PC-3 (cell line): ENCODE results near the gene PVALEF. TPM values are rescaled to one million over a fixed set of nuclear protein-coding genes. Genes with fewer than 3 reads are reported as not detected.

Source experiments
- ATAC-seq: fragments of 200-7000 bp; cut with Tn5 transposase; 2 replicates; pipeline ENCODE4 v1.9.1; 2020; ENCODE audit warnings: mild to moderate bottlenecking, moderate library complexity
- BruUV-seq: library from RNA; stranded (reverse); fragments of 400-500 nt; replicated peaks from 2 replicates; lab custom pipeline; 2021; lab: Mats Ljungman, UMichigan
- CTCF ChIA-PET: fragments of 300-600 bp; sonication (Branson Sonifier 250); formaldehyde crosslinking; loops from one replicate; lab custom pipeline; 2022; ENCODE audit warnings: antibody characterized with exemption; lab: Charles Lee
- POLR2A ChIA-PET: fragments of 300-600 bp; sonication (Branson Sonifier 250); formaldehyde crosslinking; loops from one replicate; lab custom pipeline; 2022; ENCODE audit warnings: antibody characterized with exemption; ENCODE audit not compliant: unreplicated experiment; lab: Charles Lee
- DNase-seq: peaks from one replicate; pipeline ENCODE4 v3.0.0-alpha.2; 2015
- H2AFZ ChIP-seq: fragments of 300-600 bp; sonication (generic); 2 replicates; pipeline ENCODE4 v1.6.0; 2016; ENCODE audit warnings: antibody characterized with exemption, low read length
- H3F3A ChIP-seq: fragments of 300-600 bp; sonication (generic); one replicate; pipeline ENCODE4 v1.6.0; 2017; ENCODE audit warnings: antibody characterized with exemption, low read length, control low read depth, mild to moderate bottlenecking; ENCODE audit not compliant: unreplicated experiment
- H3K27ac ChIP-seq: fragments of 300-600 bp; sonication (generic); 2 replicates; pipeline ENCODE4 v1.5.1; 2016; ENCODE audit warnings: mild to moderate bottlenecking, low read length
- H3K27me3 ChIP-seq: fragments of 300-600 bp; sonication (generic); 2 replicates; pipeline ENCODE4 v1.6.1; 2016; ENCODE audit warnings: low read length, mixed read lengths
- H3K36me3 ChIP-seq: fragments of 300-600 bp; sonication (generic); 2 replicates; pipeline ENCODE4 v1.6.1; 2016; ENCODE audit warnings: low read depth, mixed run types, low read length, mixed read lengths
- H3K4me1 ChIP-seq: fragments of 300-600 bp; sonication (generic); 2 replicates; pipeline ENCODE4 v1.5.1; 2016; ENCODE audit warnings: low read length; ENCODE audit not compliant: insufficient read depth
- H3K4me2 ChIP-seq: fragments of 300-600 bp; sonication (generic); 2 replicates; pipeline ENCODE4 v1.6.0; 2016; ENCODE audit warnings: low read length
- H3K4me3 ChIP-seq: fragments of 300-600 bp; sonication (generic); 2 replicates; pipeline ENCODE4 v1.5.1; 2016; ENCODE audit warnings: mild to moderate bottlenecking, low read length, mixed read lengths
- H3K79me2 ChIP-seq: fragments of 300-600 bp; sonication (generic); 2 replicates; pipeline ENCODE4 v1.6.1; 2017; ENCODE audit warnings: low read length, mixed read lengths
- H3K9ac ChIP-seq: fragments of 300-600 bp; sonication (generic); 2 replicates; pipeline ENCODE4 v1.6.0; 2016; ENCODE audit warnings: mild to moderate bottlenecking, low read length
- H3K9me2 ChIP-seq: fragments of 300-600 bp; sonication (generic); replicated peaks from 2 replicates; pipeline ENCODE4 v1.6.1; 2016; ENCODE audit warnings: mixed run types, low read length, mixed read lengths
- H3K9me3 ChIP-seq: fragments of 300-600 bp; sonication (generic); 2 replicates; pipeline ENCODE4 v1.6.1; 2016; ENCODE audit warnings: low read length, mixed read lengths
- H4K20me1 ChIP-seq: fragments of 300-600 bp; sonication (generic); 2 replicates; pipeline ENCODE4 v1.6.1; 2016; ENCODE audit warnings: low read length, mixed read lengths
- EZH2 ChIP-seq: fragments of 300-600 bp; sonication (generic); IDR thresholded peaks from one replicate; pipeline ENCODE4 v1.6.1; 2017; ENCODE audit warnings: antibody characterized with exemption, mild to moderate bottlenecking, low read length; ENCODE audit not compliant: unreplicated experiment
- EZH2phosphoT487 ChIP-seq: fragments of 300-600 bp; sonication (generic); IDR thresholded peaks from 2 replicates; pipeline ENCODE4 v1.6.1; 2018; ENCODE audit warnings: mild to moderate bottlenecking, antibody characterized with exemption, low read length, borderline replicate concordance
- intact Hi-C: fragments of 100-400 bp; cut with micrococcal nuclease; formaldehyde crosslinking; loops from 2 replicates; pipeline ENCODE4 v1.9.0; 2023
- total RNA-seq: library from RNA; depleted of rRNA; stranded (reverse); fragments of >200 nt; gene quantifications from 2 replicates; pipeline ENCODE4 v1.2.3, GENCODE V29; 2014
- TF ChIP-seq, protein P1 (sequence below): fragments of 300-600 bp; sonication (generic); conservative IDR thresholded peaks from 2 replicates; pipeline ENCODE4 v1.5.1; 2017; ENCODE audit warnings: antibody characterized with exemption, low read depth, mild to moderate bottlenecking, low read length

PVALEF gene
- total RNA-seq, 1 experiment from 2014 or later = not detected

DNA sequence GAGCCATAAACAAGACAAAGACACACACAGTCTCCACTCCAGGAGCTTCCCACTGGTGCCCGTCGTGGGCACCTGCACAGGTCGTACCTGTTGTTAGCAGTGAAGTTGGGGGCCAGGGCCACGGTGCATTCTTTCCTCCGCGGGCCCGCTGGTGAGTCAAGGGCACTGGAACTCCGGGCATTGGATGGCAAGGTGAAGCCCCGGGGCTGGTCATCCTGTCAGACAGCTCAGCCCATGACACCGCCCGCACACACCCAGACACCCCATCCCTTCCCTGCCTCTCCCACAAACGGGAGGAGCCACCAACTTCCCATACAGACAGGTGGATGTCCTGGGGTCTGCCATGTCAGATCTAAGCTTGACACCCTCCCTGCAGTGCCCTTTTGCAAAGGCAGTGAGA is 41.4 kb downstream of the PVALEF start:
- Histone ChIP-seq H2AFZ (no peak overlapping the region), H3K9ac (no peak overlapping the region), H3K27me3 (no peaks in the 10 kb centered on the region), H3K9me3 (no peaks in the 10 kb centered on the region), H3F3A (no peaks in the 10 kb centered on the region), H3K4me3 (no peak overlapping the region), H4K20me1 (no peaks in the 10 kb centered on the region), H3K36me3 (no peaks in the 10 kb centered on the region), H3K4me2 (no peak overlapping the region), H3K27ac (no peak overlapping the region), H3K4me1 (no peaks in the 10 kb centered on the region), H3K79me2 (no peaks in the 10 kb centered on the region), H3K9me2 (no peaks in the 10 kb centered on the region)
- CTCF ChIA-PET = no interaction called here
- POLR2A ChIA-PET = no interaction called here
- BruUV-seq = no TSS peak
- no peak for ATAC-seq
- DNase-seq = no peak
- no peak for TF ChIP-seq EZH2phosphoT487
- TF ChIP-seq, protein P1, sequence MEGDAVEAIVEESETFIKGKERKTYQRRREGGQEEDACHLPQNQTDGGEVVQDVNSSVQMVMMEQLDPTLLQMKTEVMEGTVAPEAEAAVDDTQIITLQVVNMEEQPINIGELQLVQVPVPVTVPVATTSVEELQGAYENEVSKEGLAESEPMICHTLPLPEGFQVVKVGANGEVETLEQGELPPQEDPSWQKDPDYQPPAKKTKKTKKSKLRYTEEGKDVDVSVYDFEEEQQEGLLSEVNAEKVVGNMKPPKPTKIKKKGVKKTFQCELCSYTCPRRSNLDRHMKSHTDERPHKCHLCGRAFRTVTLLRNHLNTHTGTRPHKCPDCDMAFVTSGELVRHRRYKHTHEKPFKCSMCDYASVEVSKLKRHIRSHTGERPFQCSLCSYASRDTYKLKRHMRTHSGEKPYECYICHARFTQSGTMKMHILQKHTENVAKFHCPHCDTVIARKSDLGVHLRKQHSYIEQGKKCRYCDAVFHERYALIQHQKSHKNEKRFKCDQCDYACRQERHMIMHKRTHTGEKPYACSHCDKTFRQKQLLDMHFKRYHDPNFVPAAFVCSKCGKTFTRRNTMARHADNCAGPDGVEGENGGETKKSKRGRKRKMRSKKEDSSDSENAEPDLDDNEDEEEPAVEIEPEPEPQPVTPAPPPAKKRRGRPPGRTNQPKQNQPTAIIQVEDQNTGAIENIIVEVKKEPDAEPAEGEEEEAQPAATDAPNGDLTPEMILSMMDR = no peak
- TF ChIP-seq EZH2 = no peak
- intact Hi-C loops = no loop called here

DNA sequence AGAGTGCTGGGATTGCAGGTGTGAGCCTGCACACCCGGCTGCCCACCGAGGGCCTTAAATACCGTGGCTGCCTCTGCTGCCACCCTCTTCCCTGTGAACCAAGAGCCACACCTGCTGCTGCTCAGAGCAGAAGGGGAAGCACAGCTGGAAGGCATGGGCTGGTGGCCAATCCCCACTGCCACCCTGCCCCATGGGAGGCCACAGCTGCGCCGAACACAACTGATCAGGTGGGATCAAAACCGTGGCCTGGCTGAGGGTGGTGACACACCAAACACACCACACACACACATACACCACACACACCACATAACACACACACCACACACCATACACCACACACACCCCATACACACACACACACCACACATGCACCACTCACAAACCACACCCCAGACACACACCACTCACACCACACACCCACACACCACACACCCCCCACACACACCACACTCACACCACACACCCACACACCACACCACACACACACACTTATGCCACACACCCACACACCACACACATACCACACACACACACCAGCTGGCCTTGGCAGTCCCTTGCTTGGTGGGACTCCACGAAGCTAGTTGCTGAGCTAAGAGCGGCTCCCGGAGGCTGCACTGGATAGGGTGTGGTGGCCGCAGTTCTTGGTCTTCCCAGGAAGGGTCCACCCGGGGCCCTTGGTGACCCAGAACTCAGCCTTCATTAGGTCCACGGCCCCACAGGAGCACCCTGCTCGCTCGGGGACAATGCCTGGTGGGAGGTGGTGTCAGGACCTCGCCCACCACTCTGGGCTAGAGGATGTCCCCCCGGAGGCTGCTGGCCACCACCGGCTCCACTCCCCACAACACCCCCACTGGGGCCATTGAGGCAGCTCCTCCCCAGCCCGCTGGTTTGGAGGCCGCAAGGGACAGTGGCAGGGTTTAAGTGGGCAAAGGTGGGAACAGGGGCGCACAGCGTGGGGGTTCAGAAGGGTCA is 42.6 kb downstream of the PVALEF start:
- no TSS peak for BruUV-seq
- Histone ChIP-seq H3K79me2 (no peaks in the 10 kb centered on the region), H3K36me3 (no peaks in the 10 kb centered on the region), H3K27ac (no peak overlapping the region), H4K20me1 (no peaks in the 10 kb centered on the region), H3K4me2 (no peak overlapping the region), H3K9me3 (no peaks in the 10 kb centered on the region), H3K9ac (no peak overlapping the region), H3K27me3 (no peaks in the 10 kb centered on the region), H2AFZ (no peak overlapping the region), H3K4me1 (no peaks in the 10 kb centered on the region), H3K4me3 (no peak overlapping the region), H3K9me2 (no peaks in the 10 kb centered on the region), H3F3A (no peaks in the 10 kb centered on the region)
- TF ChIP-seq EZH2 (no peak), EZH2phosphoT487 (no peak)
- TF ChIP-seq, protein P1 = no peak
- no peak for ATAC-seq
- ChIA-PET CTCF (no interaction called here), POLR2A (no interaction called here)
- no peak for DNase-seq
- intact Hi-C loops = no loop called here

DNA sequence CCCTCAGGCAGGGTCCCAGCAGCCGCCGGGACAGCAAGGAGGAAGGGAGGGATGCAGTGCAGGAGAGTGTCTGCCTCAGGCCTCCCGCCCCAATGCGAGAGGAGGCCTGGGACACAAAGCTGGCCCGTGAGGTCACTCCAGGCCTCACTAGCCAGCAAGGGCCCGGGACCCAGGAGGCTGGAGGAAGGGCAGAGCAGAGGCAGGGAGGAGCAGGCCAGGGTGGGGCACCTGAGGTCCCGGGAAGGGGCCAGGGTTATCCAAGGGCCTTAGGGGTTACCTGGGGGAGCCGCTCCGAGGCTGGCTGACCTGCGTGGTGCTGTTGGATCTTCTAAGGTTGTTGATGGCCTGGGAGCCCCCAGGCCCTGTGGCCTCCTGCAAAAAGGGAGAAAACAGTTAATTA is 43.3 kb downstream of the PVALEF start:
- no peak overlapping the region for H3K27ac ChIP-seq
- POLR2A ChIA-PET = no interaction called here
- no peaks in the 10 kb centered on the region for H4K20me1 ChIP-seq
- no peaks in the 10 kb centered on the region for H3K9me2 ChIP-seq
- H3F3A ChIP-seq = no peaks in the 10 kb centered on the region
- intact Hi-C loops = no loop called here
- no peaks in the 10 kb centered on the region for H3K4me1 ChIP-seq
- H3K79me2 ChIP-seq = no peaks in the 10 kb centered on the region
- no peaks in the 10 kb centered on the region for H3K9me3 ChIP-seq
- BruUV-seq = no TSS peak
- CTCF ChIA-PET = no interaction called here
- DNase-seq (no peak), ATAC-seq (no peak)
- no peak overlapping the region for H3K4me3 ChIP-seq
- no peaks in the 10 kb centered on the region for H3K27me3 ChIP-seq
- H3K36me3 ChIP-seq = no peaks in the 10 kb centered on the region
- H2AFZ ChIP-seq = no peak overlapping the region
- no peak overlapping the region for H3K4me2 ChIP-seq
- H3K9ac ChIP-seq = no peak overlapping the region
- TF ChIP-seq EZH2phosphoT487 = no peak
- no peak for TF ChIP-seq EZH2
- TF ChIP-seq, protein P1 = no peak
